Fibroblast of the aortic adventitia (primary cell): ENCODE data around the gene LGALS9B. TPM values are rescaled to one million over a fixed set of nuclear protein-coding genes. Genes with fewer than 3 reads are reported as not detected.
"Not testable (repeated sequence)": the region's sequence is repeated elsewhere in the genome, so short reads cannot be mapped to it uniquely, and the experiment has no call there.

Source experiments
- DNase-seq: peaks from one replicate; pipeline ENCODE4 v3.0.0-alpha.2; 2010; ENCODE audit warnings: low read depth
- H3K4me3 ChIP-seq: 2 replicates; pipeline ENCODE4 v1.5.1; 2011; ENCODE audit warnings: low read depth, mild to moderate bottlenecking, control low read depth, low read length, moderate library complexity
- small RNA-seq: library from RNA; depleted of rRNA; stranded (forward); fragments of <200 nt; gene quantifications from one replicate; pipeline ENCODE3, GENCODE V24; 2012
- total RNA-seq: library from RNA; depleted of rRNA; stranded (reverse); fragments of >200 nt; gene quantifications from 2 replicates; pipeline ENCODE4 v1.2.3, GENCODE V29; 2012; ENCODE audit warnings: low replicate concordance

Gene LGALS9B
- total RNA-seq, 1 donor = not detected

- H3K4me3 ChIP-seq, DNase-seq: not testable (repeated sequence)
Observed at GRCh38 chr17:20433382-20433781, 34.0 kb downstream of the LGALS9B start.

GRCh38 chr17:20427264-20427663 is 40.1 kb downstream of the LGALS9B start:
- DNase-seq, H3K4me3 ChIP-seq: not testable (repeated sequence)

GRCh38 chr17:20422826-20423225 is 44.5 kb downstream of the LGALS9B start:
- H3K4me3 ChIP-seq, DNase-seq: not testable (repeated sequence)

GRCh38 chr17:20418838-20419237 is 48.5 kb downstream of the LGALS9B start:
- not testable (repeated sequence) for DNase-seq

GRCh38 chr17:20417492-20418080 is 49.8 kb downstream of the LGALS9B start:
- not testable (repeated sequence) for DNase-seq, H3K4me3 ChIP-seq

More at GRCh38 chr17:20418838-20419237, 48.5 kb downstream of the LGALS9B start:
- H3K4me3 ChIP-seq = not testable (repeated sequence)

- DNase-seq, H3K4me3 ChIP-seq: not testable (repeated sequence)
Observed at GRCh38 chr17:20416381-20416911, 50.9 kb downstream of the LGALS9B start.

GRCh38 chr17:20415479-20415878 is 51.9 kb downstream of the LGALS9B start:
- DNase-seq, H3K4me3 ChIP-seq: not testable (repeated sequence)

GRCh38 chr17:20401306-20402022 is 65.9 kb downstream of the LGALS9B start:
- DNase-seq, H3K4me3 ChIP-seq: not testable (repeated sequence)

- not testable (repeated sequence) for H3K4me3 ChIP-seq, DNase-seq
Observed at GRCh38 chr17:20400559-20401305, 66.6 kb downstream of the LGALS9B start.

Small RNA genes lying within 50 kb of the gene (small RNA-seq; reads per million reads assigned to genes)
- gene YWHAEP3 = not detected

Other genes starting within 250 kb of the LGALS9B start
- not detected in 2 replicates for gene CDRT15L2, start 112.2 kb upstream of the LGALS9B start, total RNA-seq